HepG2 (cell line): ENCODE data around the gene SEMA4B. TPM values are rescaled to one million over a fixed set of nuclear protein-coding genes. Genes with fewer than 3 reads are reported as not detected.

Experiments
- ARID4A ChIP-seq: sonication (generic); formaldehyde crosslinking; IDR thresholded peaks from 2 replicates; pipeline ENCODE4 v1.5.0; 2020; ENCODE audit warnings: mild to moderate bottlenecking, missing genetic modification reagents, borderline replicate concordance
- CREBL2 ChIP-seq: sonication (generic); formaldehyde crosslinking; IDR thresholded peaks from 2 replicates; pipeline ENCODE4 v1.8.1; 2023; ENCODE audit warnings: missing genetic modification reagents, mild to moderate bottlenecking, borderline replicate concordance
- HNRNPLL ChIP-seq: fragments of 200-400 bp; formaldehyde crosslinking; IDR thresholded peaks from 2 replicates; pipeline ENCODE4 v1.6.1; 2017; ENCODE audit warnings: mild to moderate bottlenecking, low read depth, low read length; ENCODE audit not compliant: poor library complexity, severe bottlenecking
- PATZ1 ChIP-seq: sonication (generic); formaldehyde crosslinking; IDR thresholded peaks from 2 replicates; pipeline ENCODE4 v1.4.0; 2020; ENCODE audit warnings: missing genetic modification reagents
- POLR2A ChIP-seq, 2 experiments: IDR thresholded peaks; 2 replicates each; pipeline ENCODE4 v1.6.1; 2011; ENCODE audit warnings: low read depth in 2 of 2, low read length in 2 of 2, mild to moderate bottlenecking in 1 of 2, moderate library complexity in 1 of 2; ENCODE audit not compliant: insufficient read depth in 1 of 2
- TMF1 ChIP-seq: sonication (generic); formaldehyde crosslinking; IDR thresholded peaks from 2 replicates; pipeline ENCODE4 v1.8.1; 2022; ENCODE audit warnings: low read depth, missing genetic modification reagents
- ZNF547 ChIP-seq: sonication (generic); formaldehyde crosslinking; IDR thresholded peaks from 2 replicates; pipeline ENCODE4 v1.5.1; 2020; ENCODE audit warnings: mild to moderate bottlenecking, missing genetic modification reagents
- polyA plus RNA-seq, 8 experiments: library from polyadenylated mRNA; depleted of rRNA in 3 of 8; stranded (reverse) in 7 of 8; unstranded in 1 of 8; fragments of >200 nt; fragmentation: Illumina TruSeq in 4 of 8; extraction: Trizol in 4 of 8; gene quantifications; 2 replicates each; pipeline versions ENCODE4 v1.2.1 to v1.2.3, GENCODE V29; 2011 to 2016; ENCODE audit warnings: low read depth in 4 of 8, missing spikeins in 1 of 8, mixed read lengths in 1 of 8; ENCODE audit not compliant: insufficient read depth in 1 of 8
- total RNA-seq, 5 experiments: library from RNA; depleted of rRNA; stranded (reverse); fragments of >200 nt; fragmentation: Illumina TruSeq; extraction: Trizol; gene quantifications; 2 replicates each; pipeline ENCODE4 v1.2.3, GENCODE V29; 2016; ENCODE audit warnings: low read depth in 1 of 5

SEMA4B gene
- total and polyA plus RNA-seq, 2 of the 13 experiments (the other 11 are each of a cell fraction or from before 2014, with no cell fraction given), result 2.1 to 17.0 TPM

GRCh38 chr15:90201130-90201943 lies at the start of gene SEMA4B (continued):
- peak; percentile 49; the same call in 1 of the 2 replicates for TF ChIP-seq ARID4A (CRISPR knock-in tag)
- TF ChIP-seq TMF1, result peak; percentile 59; the same call in 1 of the 2 replicates
- TF ChIP-seq ZNF547 (CRISPR knock-in tag), result 0 out of 2 replicates have a peak, but pooled peaks have one; percentile 30
- TF ChIP-seq CREBL2 (CRISPR knock-in tag), result 0 out of 2 replicates have a peak, but pooled peaks have one; percentile 50
- peak in 1 of 2 experiments; percentile 73; a peak in 3 of 4 replicates for TF ChIP-seq POLR2A (IDR thresholded peaks at IDR 0.05; ENCODE audit: insufficient read depth in 1 of 2, low read depth in 2 of 2, low read length in 2 of 2)
- peak; percentile 74 for TF ChIP-seq PATZ1
- TF ChIP-seq HNRNPLL, result peak; percentile 90
